Skeletal muscle cell (primary cell): ENCODE measurements around the gene ZG16B.
A peak's percentile ranks its signal among the peaks of the same experiment; 100 is the strongest.

Source experiments
- DNase-seq: peaks from one replicate; pipeline ENCODE4 v3.0.0-alpha.2; 2010; ENCODE audit warnings: low read depth
- H3K4me3 ChIP-seq: 2 replicates; pipeline ENCODE4 v1.5.1; 2011; ENCODE audit warnings: low read depth, mild to moderate bottlenecking, control low read depth, low read length, moderate library complexity

The ZG16B gene

GRCh38 chr16:2839650-2840450 lies 9.7 kb downstream of the ZG16B start:
- H3K4me3 ChIP-seq = no peak overlapping the region
- DNase-seq = no peak

GRCh38 chr16:2840914-2841313 lies 10.8 kb downstream of the ZG16B start:
- no peak for DNase-seq
- no peak overlapping the region for H3K4me3 ChIP-seq

GRCh38 chr16:2841606-2842339 lies 11.7 kb downstream of the ZG16B start:
- no peak overlapping the region for H3K4me3 ChIP-seq
- no peak for DNase-seq

GRCh38 chr16:2842340-2843000 lies 12.4 kb downstream of the ZG16B start:
- DNase-seq = no peak

GRCh38 chr16:2843526-2843925 lies 13.4 kb downstream of the ZG16B start:
- DNase-seq = no peak
- H3K4me3 ChIP-seq = no peak overlapping the region

More at GRCh38 chr16:2842340-2843000, 12.4 kb downstream of the ZG16B start:
- no peak overlapping the region for H3K4me3 ChIP-seq

GRCh38 chr16:2845116-2845515 lies 15.0 kb downstream of the ZG16B start:
- H3K4me3 ChIP-seq = no peak overlapping the region
- no peak for DNase-seq

GRCh38 chr16:2846511-2847310 lies 16.6 kb downstream of the ZG16B start:
- DNase-seq = peak; percentile 31
- no peak overlapping the region for H3K4me3 ChIP-seq

GRCh38 chr16:2848933-2849725 lies 19.0 kb downstream of the ZG16B start:
- no peak for DNase-seq

GRCh38 chr16:2852003-2852730 lies 22.1 kb downstream of the ZG16B start:
- no peak overlapping the region for H3K4me3 ChIP-seq

More at GRCh38 chr16:2848933-2849725, 19.0 kb downstream of the ZG16B start:
- H3K4me3 ChIP-seq = no peak overlapping the region

GRCh38 chr16:2852731-2853507 lies 22.8 kb downstream of the ZG16B start:
- DNase-seq = no peak

More at GRCh38 chr16:2852003-2852730, 22.1 kb downstream of the ZG16B start:
- no peak for DNase-seq

GRCh38 chr16:2853531-2854073 lies 23.5 kb downstream of the ZG16B start:
- H3K4me3 ChIP-seq = no peak overlapping the region
- DNase-seq = no peak

More at GRCh38 chr16:2852731-2853507, 22.8 kb downstream of the ZG16B start:
- H3K4me3 ChIP-seq = no peak overlapping the region

- no peak overlapping the region for H3K4me3 ChIP-seq
- no peak for DNase-seq
These were observed 24.7 kb downstream of the ZG16B start for GRCh38 chr16:2854700-2855309.

GRCh38 chr16:2855536-2855935 lies 25.4 kb downstream of the ZG16B start:
- H3K4me3 ChIP-seq = no peak overlapping the region
- DNase-seq = no peak

- no peak for DNase-seq
- H3K4me3 ChIP-seq = no peak overlapping the region
These were observed 26.1 kb downstream of the ZG16B start for GRCh38 chr16:2856061-2856670.

GRCh38 chr16:2856686-2857450 lies 26.8 kb downstream of the ZG16B start:
- no peak overlapping the region for H3K4me3 ChIP-seq
- no peak for DNase-seq
